ENCODE results near the gene PHLDB1.
"Not testable (repeated sequence)": the region's sequence is repeated elsewhere in the genome, so short reads cannot be mapped to it uniquely, and the experiment has no call there.

Gene PHLDB1

GRCh38 chr11:118607401-118608359 is at the start of gene PHLDB1:
PHLDB1 (plus strand) TSS chr11:118607615; CDS start chr11:118613837, 6,222 bp downstream.
- no peak for DNase-seq

- DNase-seq, result no peak
These were observed 46.6 kb upstream of the PHLDB1 start for GRCh38 chr11:118560806-118561205.

GRCh38 chr11:118565051-118565450 is 42.4 kb upstream of the PHLDB1 start:
- DNase-seq, result no peak

- no peak for DNase-seq
These were observed 37.7 kb upstream of the PHLDB1 start for GRCh38 chr11:118569670-118570069.

- DNase-seq, result no peak
These were observed 36.6 kb upstream of the PHLDB1 start for GRCh38 chr11:118570787-118571186.

- DNase-seq, result not testable (repeated sequence)
These were observed 35.7 kb upstream of the PHLDB1 start for GRCh38 chr11:118571701-118572060.

- DNase-seq, result peak; percentile 72
These were observed 35.1 kb upstream of the PHLDB1 start, which contains the start of gene ARCN1 for GRCh38 chr11:118572061-118572980. ARCN1 (plus strand) TSS chr11:118572409; CDS start chr11:118572548, 139 bp downstream.

GRCh38 chr11:118572981-118573550 is 34.3 kb upstream of the PHLDB1 start:
- no peak for DNase-seq

- DNase-seq, result no peak
These were observed 32.8 kb upstream of the PHLDB1 start for GRCh38 chr11:118574636-118575035.

GRCh38 chr11:118577995-118578394 is 29.4 kb upstream of the PHLDB1 start:
- DNase-seq, result not testable (repeated sequence)

- no peak for DNase-seq
These were observed 26.4 kb upstream of the PHLDB1 start for GRCh38 chr11:118581057-118581456.

GRCh38 chr11:118587952-118588351 is 19.5 kb upstream of the PHLDB1 start:
- no peak for DNase-seq

GRCh38 chr11:118592616-118593367 is 14.6 kb upstream of the PHLDB1 start:
- DNase-seq, result no peak

- DNase-seq, result not testable (repeated sequence)
These were observed 12.4 kb upstream of the PHLDB1 start for GRCh38 chr11:118594984-118595383.

GRCh38 chr11:118596224-118597146 is 10.9 kb upstream of the PHLDB1 start:
- DNase-seq, result no peak

GRCh38 chr11:118597556-118597955 is 9.9 kb upstream of the PHLDB1 start:
- DNase-seq, result no peak

- DNase-seq, result no peak
These were observed 5.1 kb upstream of the PHLDB1 start for GRCh38 chr11:118602331-118602730.

- DNase-seq, result not testable (repeated sequence)
These were observed 3.7 kb upstream of the PHLDB1 start for GRCh38 chr11:118603709-118604108.

GRCh38 chr11:118604566-118604965 is 2.8 kb upstream of the PHLDB1 start:
- no peak for DNase-seq

GRCh38 chr11:118605116-118605867 is 2.1 kb upstream of the PHLDB1 start:
- no peak for DNase-seq

Data from NCI-H1092 (cell line).